Measurements from ENCODE around the gene CFHR4.
"Not testable (repeated sequence)": the region's sequence is repeated elsewhere in the genome, so short reads cannot be mapped to it uniquely, and the experiment has no call there.

CFHR4 gene

GRCh38 chr1:196910215-196910614, 22.4 kb downstream of the CFHR4 start:
- DNase-seq (ENCODE audit: low read depth in 1 of 2, low spot score in 1 of 2): no peak
- Histone ChIP-seq H3K27ac (replicated peaks) (no peak overlapping the region), H3K27me3 (ENCODE audit: insufficient read depth, poor library complexity, severe bottlenecking) (no peaks in the 10 kb centered on the region), H3K4me3 (replicated peaks; ENCODE audit: insufficient read depth, low read length) (no peak overlapping the region)
- TF ChIP-seq REST (IDR thresholded peaks at IDR 0.05; ENCODE audit: insufficient replicate concordance, low read depth) (no peak), SPI1 (IDR thresholded peaks at IDR 0.05; ENCODE audit: borderline replicate concordance, low read depth) (no peak), CTCF (IDR thresholded peaks at IDR 0.05; ENCODE audit: insufficient read depth, low read length) (no peak), GABPA (IDR thresholded peaks at IDR 0.05; ENCODE audit: low read depth) (no peak), POLR2AphosphoS5 (IDR thresholded peaks at IDR 0.05; ENCODE audit: low read depth) (no peak)

- not testable (repeated sequence) for H3K27me3 ChIP-seq (ENCODE audit: insufficient read depth, poor library complexity, severe bottlenecking); H3K4me3 ChIP-seq (replicated peaks; ENCODE audit: insufficient read depth, low read length); DNase-seq (ENCODE audit: low read depth in 1 of 2, low spot score in 1 of 2); H3K27ac ChIP-seq (replicated peaks)
Measured at GRCh38 chr1:196912283-196912682, 24.4 kb downstream of the CFHR4 start.

GRCh38 chr1:196926839-196927238, 39.0 kb downstream of the CFHR4 start:
- not testable (repeated sequence) for H3K27ac ChIP-seq (replicated peaks); DNase-seq (ENCODE audit: low read depth in 1 of 2, low spot score in 1 of 2); H3K4me3 ChIP-seq (replicated peaks; ENCODE audit: insufficient read depth, low read length); H3K27me3 ChIP-seq (ENCODE audit: insufficient read depth, poor library complexity, severe bottlenecking)

- not testable (repeated sequence) for DNase-seq (ENCODE audit: low read depth in 1 of 2, low spot score in 1 of 2); H3K4me3 ChIP-seq (replicated peaks; ENCODE audit: insufficient read depth, low read length); H3K27me3 ChIP-seq (ENCODE audit: insufficient read depth, poor library complexity, severe bottlenecking); H3K27ac ChIP-seq (replicated peaks)
Measured at GRCh38 chr1:196932853-196933252, 45.0 kb downstream of the CFHR4 start.

- TF ChIP-seq GABPA (IDR thresholded peaks at IDR 0.05; ENCODE audit: low read depth) (no peak), REST (IDR thresholded peaks at IDR 0.05; ENCODE audit: insufficient replicate concordance, low read depth) (no peak), CTCF (IDR thresholded peaks at IDR 0.05; ENCODE audit: insufficient read depth, low read length) (no peak), POLR2AphosphoS5 (IDR thresholded peaks at IDR 0.05; ENCODE audit: low read depth) (no peak), SPI1 (IDR thresholded peaks at IDR 0.05; ENCODE audit: borderline replicate concordance, low read depth) (no peak)
Measured at GRCh38 chr1:196933531-196934189, 45.8 kb downstream of the CFHR4 start.

GRCh38 chr1:196941474-196941873, 53.6 kb downstream of the CFHR4 start:
- not testable (repeated sequence) for H3K27me3 ChIP-seq (ENCODE audit: insufficient read depth, poor library complexity, severe bottlenecking); DNase-seq (ENCODE audit: low read depth in 1 of 2, low spot score in 1 of 2); H3K4me3 ChIP-seq (replicated peaks; ENCODE audit: insufficient read depth, low read length); H3K27ac ChIP-seq (replicated peaks)

More at GRCh38 chr1:196933531-196934189, 45.8 kb downstream of the CFHR4 start:
- no peaks in the 10 kb centered on the region for H3K27me3 ChIP-seq (ENCODE audit: insufficient read depth, poor library complexity, severe bottlenecking)
- no peak overlapping the region for H3K27ac ChIP-seq (replicated peaks)
- no peak overlapping the region for H3K4me3 ChIP-seq (replicated peaks; ENCODE audit: insufficient read depth, low read length)
- no peak for DNase-seq (ENCODE audit: low read depth in 1 of 2, low spot score in 1 of 2)

GRCh38 chr1:196943568-196943967, 55.7 kb downstream of the CFHR4 start, which contains the start of gene CFHR2:
Gene CFHR2 (plus strand): TSS chr1:196943738. CDS start chr1:196943881, 143 bp downstream.
- DNase-seq (ENCODE audit: low read depth in 1 of 2, low spot score in 1 of 2); H3K27me3 ChIP-seq (ENCODE audit: insufficient read depth, poor library complexity, severe bottlenecking); H3K27ac ChIP-seq (replicated peaks); H3K4me3 ChIP-seq (replicated peaks; ENCODE audit: insufficient read depth, low read length): not testable (repeated sequence)

Measured in HL-60 (cell line).